ENCODE data around the gene USP35. TPM values are rescaled to one million over a fixed set of nuclear protein-coding genes. Genes with fewer than 3 reads are reported as not detected.

Gene USP35
- total RNA-seq, 1 experiment from 2014 or later, result 8.5 TPM

- no peak for TF ChIP-seq EZH2 (IDR thresholded peaks at IDR 0.05; ENCODE audit: low read length, unreplicated experiment)
- TF ChIP-seq, protein P1, sequence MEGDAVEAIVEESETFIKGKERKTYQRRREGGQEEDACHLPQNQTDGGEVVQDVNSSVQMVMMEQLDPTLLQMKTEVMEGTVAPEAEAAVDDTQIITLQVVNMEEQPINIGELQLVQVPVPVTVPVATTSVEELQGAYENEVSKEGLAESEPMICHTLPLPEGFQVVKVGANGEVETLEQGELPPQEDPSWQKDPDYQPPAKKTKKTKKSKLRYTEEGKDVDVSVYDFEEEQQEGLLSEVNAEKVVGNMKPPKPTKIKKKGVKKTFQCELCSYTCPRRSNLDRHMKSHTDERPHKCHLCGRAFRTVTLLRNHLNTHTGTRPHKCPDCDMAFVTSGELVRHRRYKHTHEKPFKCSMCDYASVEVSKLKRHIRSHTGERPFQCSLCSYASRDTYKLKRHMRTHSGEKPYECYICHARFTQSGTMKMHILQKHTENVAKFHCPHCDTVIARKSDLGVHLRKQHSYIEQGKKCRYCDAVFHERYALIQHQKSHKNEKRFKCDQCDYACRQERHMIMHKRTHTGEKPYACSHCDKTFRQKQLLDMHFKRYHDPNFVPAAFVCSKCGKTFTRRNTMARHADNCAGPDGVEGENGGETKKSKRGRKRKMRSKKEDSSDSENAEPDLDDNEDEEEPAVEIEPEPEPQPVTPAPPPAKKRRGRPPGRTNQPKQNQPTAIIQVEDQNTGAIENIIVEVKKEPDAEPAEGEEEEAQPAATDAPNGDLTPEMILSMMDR (conservative IDR thresholded peaks at IDR 0.05; ENCODE audit: low read depth, low read length), result no peak
- no peak for TF ChIP-seq EZH2phosphoT487 (IDR thresholded peaks at IDR 0.05; ENCODE audit: borderline replicate concordance, low read length)
- intact Hi-C loops (cut with micrococcal nuclease), result no loop called here
- Histone ChIP-seq H3F3A (ENCODE audit: low read length, unreplicated experiment) (no peaks in the 10 kb centered on the region), H3K4me3 (ENCODE audit: low read length) (no peak overlapping the region), H4K20me1 (ENCODE audit: low read length) (no peaks in the 10 kb centered on the region), H3K9me2 (replicated peaks; ENCODE audit: low read length) (no peaks in the 10 kb centered on the region), H2AFZ (ENCODE audit: low read length) (no peak overlapping the region), H3K36me3 (ENCODE audit: low read depth, low read length) (peaks cover 6% of the 10 kb centered on the region; the same call in 1 of the 2 replicates), H3K4me2 (ENCODE audit: low read length) (no peak overlapping the region), H3K4me1 (ENCODE audit: insufficient read depth, low read length) (no peaks in the 10 kb centered on the region), H3K27ac (ENCODE audit: low read length) (no peak overlapping the region), H3K79me2 (ENCODE audit: low read length) (no peaks in the 10 kb centered on the region), H3K9ac (ENCODE audit: low read length) (no peak overlapping the region), H3K27me3 (ENCODE audit: low read length) (no peaks in the 10 kb centered on the region), H3K9me3 (ENCODE audit: low read length) (no peaks in the 10 kb centered on the region)
- POLR2A ChIA-PET (ENCODE audit: unreplicated experiment), result no interaction called here
- DNase-seq, result no peak
- no TSS peak for BruUV-seq (replicated peaks)
- ATAC-seq, result no peak
- CTCF ChIA-PET, result no interaction called here
These were observed 16.5 kb downstream of the USP35 start for GRCh38 chr11:78205256-78205655.

GRCh38 chr11:78205691-78206090 lies 17.0 kb downstream of the USP35 start:
- Histone ChIP-seq H3K4me3 (ENCODE audit: low read length) (no peak overlapping the region), H3K36me3 (ENCODE audit: low read depth, low read length) (0 out of 2 replicates have a peak, but pooled peaks cover 10% of the 10 kb centered on the region), H4K20me1 (ENCODE audit: low read length) (no peaks in the 10 kb centered on the region), H3K9me2 (replicated peaks; ENCODE audit: low read length) (no peaks in the 10 kb centered on the region), H3K79me2 (ENCODE audit: low read length) (no peaks in the 10 kb centered on the region), H3K9ac (ENCODE audit: low read length) (no peak overlapping the region), H3K4me1 (ENCODE audit: insufficient read depth, low read length) (no peaks in the 10 kb centered on the region), H3F3A (ENCODE audit: low read length, unreplicated experiment) (no peaks in the 10 kb centered on the region), H3K27me3 (ENCODE audit: low read length) (no peaks in the 10 kb centered on the region), H3K4me2 (ENCODE audit: low read length) (no peak overlapping the region), H2AFZ (ENCODE audit: low read length) (no peak overlapping the region), H3K27ac (ENCODE audit: low read length) (no peak overlapping the region), H3K9me3 (ENCODE audit: low read length) (no peaks in the 10 kb centered on the region)
- POLR2A ChIA-PET (ENCODE audit: unreplicated experiment), result no interaction called here
- intact Hi-C loops (cut with micrococcal nuclease), result no loop called here
- no peak for DNase-seq
- CTCF ChIA-PET, result no interaction called here
- no peak for ATAC-seq
- TF ChIP-seq, protein P1 (conservative IDR thresholded peaks at IDR 0.05; ENCODE audit: low read depth, low read length), result no peak
- TF ChIP-seq EZH2phosphoT487 (IDR thresholded peaks at IDR 0.05; ENCODE audit: borderline replicate concordance, low read length) (no peak), EZH2 (IDR thresholded peaks at IDR 0.05; ENCODE audit: low read length, unreplicated experiment) (no peak)
- BruUV-seq (replicated peaks), result no TSS peak

GRCh38 chr11:78207532-78208256 lies 19.0 kb downstream of the USP35 start:
- H3K4me3 ChIP-seq (ENCODE audit: low read length), result no peak overlapping the region
- no peak overlapping the region for H2AFZ ChIP-seq (ENCODE audit: low read length)
- H3K27me3 ChIP-seq (ENCODE audit: low read length), result no peaks in the 10 kb centered on the region
- H3K36me3 ChIP-seq (ENCODE audit: low read depth, low read length), result 0 out of 2 replicates have a peak, but pooled peaks cover 11% of the 10 kb centered on the region
- BruUV-seq (replicated peaks), result no TSS peak
- no peaks in the 10 kb centered on the region for H3K4me1 ChIP-seq (ENCODE audit: insufficient read depth, low read length)
- TF ChIP-seq, protein P1 (conservative IDR thresholded peaks at IDR 0.05; ENCODE audit: low read depth, low read length), result no peak
- H3F3A ChIP-seq (ENCODE audit: low read length, unreplicated experiment), result no peaks in the 10 kb centered on the region
- H3K9me3 ChIP-seq (ENCODE audit: low read length), result no peaks in the 10 kb centered on the region
- no peak overlapping the region for H3K27ac ChIP-seq (ENCODE audit: low read length)
- POLR2A ChIA-PET (ENCODE audit: unreplicated experiment), result no interaction called here
- H3K9me2 ChIP-seq (replicated peaks; ENCODE audit: low read length), result no peaks in the 10 kb centered on the region
- intact Hi-C loops (cut with micrococcal nuclease), result no loop called here
- no peak overlapping the region for H3K4me2 ChIP-seq (ENCODE audit: low read length)
- CTCF ChIA-PET, result no interaction called here
- DNase-seq (no peak), ATAC-seq (no peak)
- no peak overlapping the region for H3K9ac ChIP-seq (ENCODE audit: low read length)
- H4K20me1 ChIP-seq (ENCODE audit: low read length), result no peaks in the 10 kb centered on the region
- no peaks in the 10 kb centered on the region for H3K79me2 ChIP-seq (ENCODE audit: low read length)
